ENCODE measurements around the gene PFDN5. TPM values are rescaled to one million over a fixed set of nuclear protein-coding genes. Genes with fewer than 3 reads are reported as not detected.

Gene PFDN5
- total RNA-seq, 4 donors from 2014 or later = 522 to 562 (median 543) TPM

- intact Hi-C loops (cut with DNase I; ENCODE audit: low total_unique reads) = no loop called here
- 0% methylated on average over 45 to 58 of the region's 58 CpGs for WGBS, 2 donors
- no peak for TF ChIP-seq CTCF (IDR thresholded peaks at IDR 0.05)
- no peak for TF ChIP-seq POLR2A (IDR thresholded peaks at IDR 0.05)
- DNase-seq (ENCODE audit: low spot score in 2 of 2) = peak; percentile 46 to 93
- peak within 1 kb of the TSS; percentile 60 for H3K4me3 ChIP-seq (ENCODE audit: low read depth, poor library complexity, severe bottlenecking)
These were observed 27.2 kb upstream of the PFDN5 start, which contains the start of gene ESPL1 for GRCh38 chr12:53267999-53268629. Gene ESPL1, plus strand, starts transcription at chr12:53268299. Its CDS starts 468 bp downstream, at chr12:53268767.

GRCh38 chr12:53268630-53269562 is 26.4 kb upstream of the PFDN5 start:
- 56 to 57% methylated on average over 20 of the region's 20 CpGs for WGBS, 2 donors
- no peak for TF ChIP-seq POLR2A (IDR thresholded peaks at IDR 0.05)
- TF ChIP-seq CTCF (IDR thresholded peaks at IDR 0.05) = no peak
- intact Hi-C loops (cut with DNase I; ENCODE audit: low total_unique reads) = no loop called here

GRCh38 chr12:53274445-53274844 is 20.9 kb upstream of the PFDN5 start:
- DNase-seq (ENCODE audit: low spot score in 2 of 2) = no peak
- intact Hi-C loops (cut with DNase I; ENCODE audit: low total_unique reads) = no loop called here
- no peak overlapping the region for H3K4me3 ChIP-seq (ENCODE audit: low read depth, poor library complexity, severe bottlenecking)
- TF ChIP-seq POLR2A (IDR thresholded peaks at IDR 0.05) (no peak), CTCF (IDR thresholded peaks at IDR 0.05) (no peak)
- WGBS, 2 donors = 83 to 88% methylated on average over 5 of the region's 5 CpGs

More at GRCh38 chr12:53268630-53269562, 26.4 kb upstream of the PFDN5 start:
- no peak for DNase-seq (ENCODE audit: low spot score in 2 of 2)
- peak overlapping the region; percentile 60 for H3K4me3 ChIP-seq (ENCODE audit: low read depth, poor library complexity, severe bottlenecking)

GRCh38 chr12:53276511-53276910 is 18.8 kb upstream of the PFDN5 start:
- WGBS, 2 donors = 94 to 96% methylated on average over 11 of the region's 11 CpGs
- intact Hi-C loops (cut with DNase I; ENCODE audit: low total_unique reads) = no loop called here
- TF ChIP-seq CTCF (IDR thresholded peaks at IDR 0.05) (no peak), POLR2A (IDR thresholded peaks at IDR 0.05) (no peak)
- H3K4me3 ChIP-seq (ENCODE audit: low read depth, poor library complexity, severe bottlenecking) = no peak overlapping the region
- DNase-seq (ENCODE audit: low spot score in 2 of 2) = no peak

- DNase-seq (ENCODE audit: low spot score in 2 of 2) = no peak
- intact Hi-C loops (cut with DNase I; ENCODE audit: low total_unique reads) = no loop called here
- 93 to 94% methylated on average over 9 of the region's 9 CpGs for whole genome bisulfite sequencing, 2 donors
- H3K4me3 ChIP-seq (ENCODE audit: low read depth, poor library complexity, severe bottlenecking) = no peak overlapping the region
- TF ChIP-seq POLR2A (IDR thresholded peaks at IDR 0.05) (no peak), CTCF (IDR thresholded peaks at IDR 0.05) (no peak)
These were observed 17.4 kb upstream of the PFDN5 start for GRCh38 chr12:53277981-53278380.
